IMR-90 (cell line): ENCODE results near the gene OXSR1.
"Not testable (repeated sequence)": the region's sequence is repeated elsewhere in the genome, so short reads cannot be mapped to it uniquely, and the experiment has no call there.

Source experiments
- BHLHE40 ChIP-seq: fragments of 150-350 bp; IDR thresholded peaks from 2 replicates; pipeline ENCODE4 v1.6.1; 2016; ENCODE audit warnings: mild to moderate bottlenecking, low read depth, low read length
- CEBPB ChIP-seq: IDR thresholded peaks from 2 replicates; pipeline ENCODE4 v1.6.1; 2012; ENCODE audit warnings: low read depth, low read length, improper control_type of control experiment
- MAFK ChIP-seq: IDR thresholded peaks from 2 replicates; pipeline ENCODE4 v1.6.1; 2012; ENCODE audit warnings: low read depth, low read length, improper control_type of control experiment
- POLR2A ChIP-seq: IDR thresholded peaks from 2 replicates; pipeline ENCODE4 v1.6.1; 2012; ENCODE audit warnings: mild to moderate bottlenecking, low read depth, low read length
- RCOR1 ChIP-seq: IDR thresholded peaks from 2 replicates; pipeline ENCODE4 v1.6.1; 2012; ENCODE audit warnings: mild to moderate bottlenecking, low read length, improper control_type of control experiment; ENCODE audit not compliant: insufficient replicate concordance
- RFX5 ChIP-seq: IDR thresholded peaks from 2 replicates; pipeline ENCODE4 v1.8.0; 2012; ENCODE audit warnings: low read depth, mild to moderate bottlenecking, low read length, moderate library complexity
- TF ChIP-seq, protein P1 (sequence below): conservative IDR thresholded peaks from 2 replicates; pipeline ENCODE4 v1.5.1; 2012; ENCODE audit warnings: mild to moderate bottlenecking, low read depth, low read length, improper control_type of control experiment

DNA sequence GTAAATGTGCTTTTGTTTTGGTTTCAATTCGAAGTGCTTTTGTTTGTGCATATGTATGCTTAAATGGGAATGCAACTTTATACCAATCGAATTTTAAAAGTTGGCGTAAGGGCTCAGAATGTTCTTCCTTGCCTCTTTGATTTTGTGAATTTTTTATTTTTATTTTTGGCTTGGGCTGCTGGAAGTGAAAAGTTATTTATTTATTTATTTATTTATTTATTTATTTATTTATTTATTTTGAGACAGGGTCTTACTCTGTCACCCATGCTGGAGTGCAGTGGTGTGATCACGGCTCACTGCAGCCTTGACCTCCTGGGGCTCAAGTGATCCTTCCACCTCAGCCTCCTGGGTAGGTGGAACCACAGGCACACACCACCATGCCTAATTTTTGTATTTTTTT, 77.5 kb downstream of the OXSR1 start:
- not testable (repeated sequence) for TF ChIP-seq MAFK, BHLHE40, POLR2A, RCOR1, RFX5, CEBPB
- TF ChIP-seq, protein P1, sequence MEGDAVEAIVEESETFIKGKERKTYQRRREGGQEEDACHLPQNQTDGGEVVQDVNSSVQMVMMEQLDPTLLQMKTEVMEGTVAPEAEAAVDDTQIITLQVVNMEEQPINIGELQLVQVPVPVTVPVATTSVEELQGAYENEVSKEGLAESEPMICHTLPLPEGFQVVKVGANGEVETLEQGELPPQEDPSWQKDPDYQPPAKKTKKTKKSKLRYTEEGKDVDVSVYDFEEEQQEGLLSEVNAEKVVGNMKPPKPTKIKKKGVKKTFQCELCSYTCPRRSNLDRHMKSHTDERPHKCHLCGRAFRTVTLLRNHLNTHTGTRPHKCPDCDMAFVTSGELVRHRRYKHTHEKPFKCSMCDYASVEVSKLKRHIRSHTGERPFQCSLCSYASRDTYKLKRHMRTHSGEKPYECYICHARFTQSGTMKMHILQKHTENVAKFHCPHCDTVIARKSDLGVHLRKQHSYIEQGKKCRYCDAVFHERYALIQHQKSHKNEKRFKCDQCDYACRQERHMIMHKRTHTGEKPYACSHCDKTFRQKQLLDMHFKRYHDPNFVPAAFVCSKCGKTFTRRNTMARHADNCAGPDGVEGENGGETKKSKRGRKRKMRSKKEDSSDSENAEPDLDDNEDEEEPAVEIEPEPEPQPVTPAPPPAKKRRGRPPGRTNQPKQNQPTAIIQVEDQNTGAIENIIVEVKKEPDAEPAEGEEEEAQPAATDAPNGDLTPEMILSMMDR, result not testable (repeated sequence)
